Stimulated activated memory B cell treated with anti-CD40 and anti-IgM and Interleukin-4, amounts not matched to agents 10 μg/mL and 1 μg/mL and 100 μg/mL, for 72 hours (primary cell): ENCODE results near the gene ABCA1.

Source experiments
- ATAC-seq: fragments of 150-1000 bp; cut with Tn5 transposase; 2 replicates; pipeline ENCODE4 v1.10.0; 2021
- H3K27ac Mint-ChIP-seq: one replicate; pipeline ENCODE4 v1.8.0; 2022; ENCODE audit warnings: mild to moderate bottlenecking, mixed read lengths
- H3K27me3 Mint-ChIP-seq: one replicate; pipeline ENCODE4 v1.8.0; 2022; ENCODE audit warnings: mixed read lengths
- H3K36me3 Mint-ChIP-seq: one replicate; pipeline ENCODE4 v1.8.0; 2022; ENCODE audit warnings: mixed read lengths
- H3K4me1 Mint-ChIP-seq: one replicate; pipeline ENCODE4 v1.8.0; 2022; ENCODE audit warnings: mixed read lengths
- H3K4me3 Mint-ChIP-seq: one replicate; pipeline ENCODE4 v1.8.0; 2022; ENCODE audit warnings: mild to moderate bottlenecking, moderate library complexity, mixed read lengths
- H3K9me3 Mint-ChIP-seq: one replicate; pipeline ENCODE4 v1.8.0; 2022; ENCODE audit warnings: mixed read lengths

The ABCA1 gene

DNA sequence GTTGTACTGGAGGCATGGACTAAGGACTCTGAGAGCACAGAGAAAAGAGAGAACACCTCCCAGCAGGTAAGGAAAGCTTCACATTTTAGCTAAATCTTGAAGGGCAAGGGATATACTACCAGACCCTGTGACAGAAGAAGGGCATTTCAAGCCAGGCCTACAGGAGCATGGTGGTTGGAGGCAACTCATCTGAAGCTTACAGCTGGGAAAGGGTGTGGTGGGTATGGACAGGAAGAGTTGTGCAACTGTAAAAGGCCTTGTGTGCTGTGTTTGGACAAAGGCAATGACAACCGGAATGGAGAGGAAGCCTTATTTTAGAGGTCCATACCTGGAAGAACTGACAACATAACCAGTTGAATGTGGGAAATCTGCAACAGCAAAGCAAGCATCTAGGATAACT lies 132.9 kb downstream of the ABCA1 start:
- Mint-ChIP-seq H3K4me1 (no peaks in the 10 kb centered on the region), H3K27me3 (no peaks in the 10 kb centered on the region), H3K27ac (no peak overlapping the region), H3K9me3 (no peaks in the 10 kb centered on the region), H3K36me3 (peaks cover 41% of the 10 kb centered on the region), H3K4me3 (no peak overlapping the region)
- no peak for ATAC-seq

DNA sequence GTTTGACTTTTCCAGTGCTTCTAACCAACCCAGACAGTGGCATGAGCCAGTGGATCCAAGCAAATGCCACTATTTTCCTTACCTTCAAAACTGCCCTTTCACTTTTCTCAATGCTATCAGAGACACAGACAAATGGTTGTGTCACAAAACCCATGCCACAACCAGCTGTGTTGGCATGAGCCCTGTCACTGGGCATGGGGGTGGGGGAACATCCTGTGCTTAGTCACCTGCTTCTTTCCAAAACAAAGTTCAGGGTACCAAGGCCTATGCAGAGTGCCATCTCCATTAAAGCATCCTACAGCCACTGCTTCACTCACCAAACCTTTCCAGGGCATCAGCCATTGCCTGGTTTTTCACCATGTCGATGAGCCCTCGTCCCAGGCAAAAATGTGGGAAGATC lies 133.9 kb downstream of the ABCA1 start:
- no peak for ATAC-seq
- Mint-ChIP-seq H3K27me3 (no peaks in the 10 kb centered on the region), H3K4me3 (no peak overlapping the region), H3K4me1 (no peaks in the 10 kb centered on the region), H3K27ac (no peak overlapping the region), H3K36me3 (peaks cover 36% of the 10 kb centered on the region), H3K9me3 (no peaks in the 10 kb centered on the region)

DNA sequence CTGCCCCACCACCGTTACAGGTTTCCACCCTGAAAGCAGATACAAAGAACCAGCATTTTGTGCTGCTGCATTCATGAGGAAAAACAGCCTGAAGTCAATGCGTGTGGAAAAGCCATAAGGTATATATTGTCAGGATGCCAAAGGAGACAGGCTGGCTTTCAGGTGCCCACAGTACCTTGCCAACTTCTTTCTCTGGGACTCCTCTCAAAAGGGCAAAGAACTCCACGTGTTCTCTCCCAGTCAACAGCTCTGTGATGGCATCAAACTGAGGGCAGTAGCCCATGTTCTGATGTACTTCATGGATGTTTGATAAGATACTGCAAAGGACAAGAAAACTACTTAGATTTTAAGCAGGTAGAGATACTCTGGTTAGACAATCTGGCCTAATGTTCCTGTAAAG lies 139.7 kb downstream of the ABCA1 start:
- peaks cover 9% of the 10 kb centered on the region for H3K4me1 Mint-ChIP-seq
- peaks cover 29% of the 10 kb centered on the region for H3K36me3 Mint-ChIP-seq

DNA sequence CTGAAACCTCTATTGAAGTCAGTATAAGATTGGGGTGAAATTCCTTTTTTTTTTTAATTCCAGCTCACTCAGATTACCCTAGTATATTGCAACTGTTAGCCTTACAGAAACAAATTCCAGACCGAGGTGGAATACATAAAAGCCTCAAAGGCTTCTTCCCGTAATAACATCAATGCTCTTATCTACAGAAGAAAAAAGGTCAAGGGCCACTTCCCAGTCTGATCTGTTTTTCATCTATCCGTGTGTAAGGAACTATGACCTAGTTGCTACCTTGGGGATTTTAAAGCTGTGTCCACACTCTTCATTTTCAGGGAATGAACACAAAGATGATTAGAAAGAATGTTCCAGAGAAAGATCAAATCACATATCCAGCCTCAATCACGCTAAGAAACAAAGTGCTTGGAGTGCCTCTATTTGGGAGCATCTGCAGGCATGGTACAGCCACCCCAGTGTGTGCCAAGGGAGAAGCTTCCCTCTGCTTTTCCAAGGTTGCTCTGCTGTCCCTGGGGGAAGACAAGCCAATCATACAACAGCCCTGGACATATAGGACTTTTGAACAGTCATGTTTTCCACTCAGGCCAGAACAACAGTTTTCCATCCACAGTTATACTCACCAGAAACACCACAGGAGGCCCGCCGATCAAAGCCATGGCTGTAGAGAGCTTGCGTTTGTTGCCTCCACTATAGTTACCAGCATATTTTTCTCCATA lies 140.5 kb downstream of the ABCA1 start:
- H3K4me1 Mint-ChIP-seq, result peaks cover 9% of the 10 kb centered on the region
- H3K27ac Mint-ChIP-seq, result no peak overlapping the region
- H3K9me3 Mint-ChIP-seq, result no peaks in the 10 kb centered on the region
- no peak for ATAC-seq
- H3K27me3 Mint-ChIP-seq, result no peaks in the 10 kb centered on the region
- peaks cover 22% of the 10 kb centered on the region for H3K36me3 Mint-ChIP-seq
- H3K4me3 Mint-ChIP-seq, result no peak overlapping the region

More for the DNA sequence above, 139.7 kb downstream of the ABCA1 start:
- no peaks in the 10 kb centered on the region for H3K27me3 Mint-ChIP-seq
- no peak for ATAC-seq
- H3K4me3 Mint-ChIP-seq, result no peak overlapping the region
- H3K9me3 Mint-ChIP-seq, result no peaks in the 10 kb centered on the region
- no peak overlapping the region for H3K27ac Mint-ChIP-seq

DNA sequence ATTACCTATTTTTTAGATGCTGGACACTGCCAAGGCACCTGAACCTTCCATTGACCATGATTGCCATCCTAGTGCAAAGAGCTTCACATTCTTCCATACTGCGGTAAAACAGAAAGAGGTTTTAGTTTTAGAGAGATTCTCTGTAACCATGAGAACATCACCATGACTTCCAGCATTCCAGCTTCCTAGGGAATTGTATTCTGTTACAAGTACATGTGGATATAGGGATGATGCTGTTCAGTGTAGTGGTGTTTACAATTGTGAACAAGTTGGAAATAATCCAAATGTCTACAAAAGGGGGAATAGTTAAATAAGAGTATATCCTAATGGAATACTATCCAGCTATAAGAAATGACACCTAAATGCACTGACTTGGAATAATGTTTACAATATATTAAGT lies 141.7 kb downstream of the ABCA1 start:
- Mint-ChIP-seq H3K4me1 (peaks cover 9% of the 10 kb centered on the region), H3K4me3 (no peak overlapping the region), H3K27me3 (no peaks in the 10 kb centered on the region), H3K9me3 (no peaks in the 10 kb centered on the region), H3K27ac (no peak overlapping the region), H3K36me3 (peaks cover 22% of the 10 kb centered on the region)
- no peak for ATAC-seq

DNA sequence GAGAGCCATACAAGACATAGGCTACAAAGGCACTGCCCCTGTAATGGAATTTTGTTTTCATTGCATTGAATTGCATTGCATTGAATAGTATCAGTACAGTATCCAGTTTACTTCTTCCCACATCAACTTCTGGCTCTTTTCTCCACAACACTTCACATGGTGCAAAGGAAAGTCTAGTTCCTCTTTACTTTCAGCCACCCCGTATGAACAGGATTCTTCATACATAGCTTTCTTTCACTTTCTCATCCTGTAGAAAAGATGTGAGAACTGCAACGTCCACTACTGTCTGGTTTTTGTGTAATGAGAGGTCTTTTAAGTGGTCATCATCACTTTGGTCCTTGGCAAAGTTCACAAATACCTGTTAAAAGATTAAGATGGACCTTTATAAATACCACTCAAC lies 143.9 kb downstream of the ABCA1 start:
- no peaks in the 10 kb centered on the region for H3K9me3 Mint-ChIP-seq
- H3K4me3 Mint-ChIP-seq, result peak overlapping the region; percentile 18
- H3K4me1 Mint-ChIP-seq, result peaks cover 18% of the 10 kb centered on the region
- ATAC-seq, result peak; percentile 62
- H3K36me3 Mint-ChIP-seq, result peaks cover 23% of the 10 kb centered on the region
- H3K27me3 Mint-ChIP-seq, result no peaks in the 10 kb centered on the region
- H3K27ac Mint-ChIP-seq, result peak overlapping the region; percentile 71

DNA sequence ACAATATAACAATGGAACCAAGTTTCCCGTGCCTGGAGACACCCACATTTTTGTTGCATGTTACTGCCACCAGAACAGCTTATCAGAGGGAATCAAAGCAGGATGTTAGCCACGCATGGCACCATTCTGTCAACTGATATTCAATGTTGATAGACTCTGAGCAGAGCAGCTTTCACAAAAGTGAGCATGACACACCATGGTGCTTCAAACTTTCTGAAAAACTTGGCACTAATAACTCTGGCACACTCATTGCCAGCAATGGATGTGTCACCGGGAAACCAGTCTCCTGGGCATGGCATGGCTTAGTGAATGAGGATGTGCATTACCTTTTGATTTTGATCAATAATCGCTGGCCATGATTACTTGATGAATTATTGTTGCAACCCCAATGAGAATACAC lies 144.4 kb downstream of the ABCA1 start:
- Mint-ChIP-seq H3K4me3 (no peak overlapping the region), H3K36me3 (peaks cover 25% of the 10 kb centered on the region), H3K4me1 (peaks cover 18% of the 10 kb centered on the region), H3K9me3 (no peaks in the 10 kb centered on the region), H3K27ac (no peak overlapping the region), H3K27me3 (no peaks in the 10 kb centered on the region)
- ATAC-seq, result no peak

DNA sequence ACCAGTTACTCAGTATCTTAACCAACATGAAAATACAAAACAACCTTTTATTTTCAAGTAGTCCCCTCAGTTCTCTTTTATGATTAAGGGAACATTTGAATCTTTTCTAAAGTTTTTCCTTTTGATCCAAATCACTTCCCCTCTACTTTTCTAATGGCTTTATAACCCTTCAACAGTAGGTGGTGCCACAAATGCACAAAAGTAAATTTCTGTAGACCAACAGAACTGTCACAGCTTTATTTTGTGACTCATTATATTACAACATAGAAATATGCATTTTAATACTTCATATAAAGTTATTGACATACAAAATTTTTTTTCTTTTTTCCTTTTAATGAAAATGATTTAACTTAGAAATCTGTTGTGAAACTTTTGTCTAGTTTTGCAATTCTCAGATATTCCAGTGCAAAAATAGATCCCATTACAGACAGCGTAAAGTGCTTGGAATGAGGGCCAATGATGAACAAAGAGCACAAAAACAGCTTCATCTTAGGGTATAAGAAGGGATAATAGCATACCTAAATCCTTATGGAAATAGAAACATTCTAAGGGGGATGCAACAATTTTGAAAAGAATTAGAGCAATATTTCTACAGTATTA lies 147.1 kb downstream of the ABCA1 start:
- no peak overlapping the region for H3K27ac Mint-ChIP-seq
- ATAC-seq, result no peak

DNA sequence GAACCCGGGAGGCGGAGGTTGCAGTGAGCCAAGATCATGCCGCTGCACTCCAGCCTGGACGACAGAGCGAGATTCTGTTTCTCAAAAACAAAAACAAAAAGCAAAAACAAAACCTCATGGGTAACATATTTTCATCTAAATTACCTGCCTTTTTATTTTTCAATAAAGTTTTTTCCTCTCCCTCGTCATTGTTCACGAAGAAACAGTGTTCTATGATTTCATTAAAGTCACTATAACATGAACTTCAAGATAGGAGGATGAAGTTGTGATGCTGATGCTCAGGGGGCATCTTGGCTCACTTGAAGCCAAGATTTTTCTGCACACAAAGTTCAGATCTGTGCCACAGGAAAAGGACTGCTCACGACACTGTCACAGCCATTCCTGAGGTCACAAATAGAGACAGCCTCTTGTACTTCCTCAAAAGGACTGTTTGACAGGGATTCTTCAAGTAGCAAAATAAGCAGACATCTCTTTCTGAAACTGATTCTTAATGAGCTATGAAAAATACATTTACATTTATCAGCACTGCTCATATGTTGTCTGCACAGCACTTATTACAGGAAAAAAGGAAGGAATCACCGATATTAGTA lies 147.9 kb downstream of the ABCA1 start:
- Mint-ChIP-seq H3K27me3 (no peaks in the 10 kb centered on the region), H3K4me3 (no peak overlapping the region), H3K36me3 (peaks cover 16% of the 10 kb centered on the region), H3K9me3 (no peaks in the 10 kb centered on the region), H3K4me1 (peaks cover 18% of the 10 kb centered on the region), H3K27ac (peak overlapping the region; percentile 9)
- ATAC-seq, result no peak

More for the DNA sequence above, 147.1 kb downstream of the ABCA1 start:
- Mint-ChIP-seq H3K27me3 (no peaks in the 10 kb centered on the region), H3K9me3 (no peaks in the 10 kb centered on the region), H3K4me1 (peaks cover 18% of the 10 kb centered on the region), H3K36me3 (peaks cover 19% of the 10 kb centered on the region), H3K4me3 (no peak overlapping the region)

DNA sequence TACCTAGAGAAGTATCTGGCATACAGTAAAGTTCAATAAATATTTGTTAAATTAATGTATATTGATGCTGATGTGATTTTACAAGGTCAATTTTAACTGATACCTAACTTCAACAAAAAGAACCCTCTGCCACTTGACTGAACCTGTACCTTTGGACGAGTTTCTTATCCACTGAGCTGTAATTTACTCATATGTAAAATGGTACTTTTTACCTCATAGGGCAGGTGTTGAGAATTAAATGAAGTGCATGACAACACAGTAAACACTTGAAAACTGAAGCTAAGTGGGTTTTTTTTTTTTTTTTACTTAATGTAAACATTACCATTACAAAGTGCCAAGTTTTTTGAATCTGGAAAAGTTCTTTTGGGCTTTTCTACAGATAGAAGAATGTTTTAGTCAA lies 148.6 kb downstream of the ABCA1 start:
- Mint-ChIP-seq H3K9me3 (no peaks in the 10 kb centered on the region), H3K36me3 (peaks cover 16% of the 10 kb centered on the region), H3K4me1 (peaks cover 16% of the 10 kb centered on the region), H3K27ac (no peak overlapping the region), H3K4me3 (no peak overlapping the region), H3K27me3 (no peaks in the 10 kb centered on the region)
- ATAC-seq, result no peak

DNA sequence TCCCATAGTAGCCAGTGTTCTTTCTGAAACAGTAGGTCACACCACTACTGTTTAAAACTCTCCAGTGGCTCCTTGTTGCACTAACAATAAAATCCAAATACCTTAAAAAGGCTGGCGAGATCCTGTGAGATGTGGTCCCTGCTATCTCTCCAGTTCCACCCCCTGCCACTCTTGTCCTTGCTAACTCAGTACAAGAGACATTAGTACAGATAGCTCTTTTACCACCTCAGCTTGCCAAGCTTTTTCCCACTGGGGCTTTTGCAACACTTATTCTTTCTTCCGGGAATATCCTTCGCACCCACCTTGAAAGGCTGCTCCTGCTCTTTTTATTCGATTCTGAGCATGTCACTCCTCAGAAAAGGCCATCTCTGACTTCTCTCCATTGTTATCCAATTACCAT lies 149.2 kb downstream of the ABCA1 start:
- H3K9me3 Mint-ChIP-seq, result no peaks in the 10 kb centered on the region
- ATAC-seq, result no peak
- H3K27ac Mint-ChIP-seq, result no peak overlapping the region
- peaks cover 16% of the 10 kb centered on the region for H3K36me3 Mint-ChIP-seq
- H3K27me3 Mint-ChIP-seq, result no peaks in the 10 kb centered on the region
- H3K4me1 Mint-ChIP-seq, result peaks cover 11% of the 10 kb centered on the region
- no peak overlapping the region for H3K4me3 Mint-ChIP-seq

DNA sequence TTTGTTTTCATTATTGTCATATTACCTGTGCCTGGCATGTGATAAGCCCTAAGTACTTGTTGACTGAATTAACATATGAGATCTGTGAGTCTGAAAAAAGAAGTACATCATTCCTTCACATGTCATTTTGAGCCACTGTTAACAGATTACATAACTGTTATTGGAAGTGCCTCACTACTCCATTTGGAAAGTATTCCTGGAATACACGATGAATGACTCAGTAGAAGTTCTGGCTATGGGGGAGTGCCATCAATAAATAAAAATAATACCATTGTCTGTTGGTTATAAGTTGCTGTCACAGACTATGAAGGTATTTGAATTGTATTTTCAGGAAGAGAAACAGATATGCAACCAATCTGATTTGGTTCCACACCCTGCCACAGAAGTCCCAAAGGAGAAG lies 151.2 kb downstream of the ABCA1 start:
- no peak for ATAC-seq
- Mint-ChIP-seq H3K27me3 (no peaks in the 10 kb centered on the region), H3K9me3 (no peaks in the 10 kb centered on the region), H3K4me3 (no peak overlapping the region), H3K4me1 (peaks cover 24% of the 10 kb centered on the region), H3K36me3 (peaks cover 18% of the 10 kb centered on the region), H3K27ac (no peak overlapping the region)

DNA sequence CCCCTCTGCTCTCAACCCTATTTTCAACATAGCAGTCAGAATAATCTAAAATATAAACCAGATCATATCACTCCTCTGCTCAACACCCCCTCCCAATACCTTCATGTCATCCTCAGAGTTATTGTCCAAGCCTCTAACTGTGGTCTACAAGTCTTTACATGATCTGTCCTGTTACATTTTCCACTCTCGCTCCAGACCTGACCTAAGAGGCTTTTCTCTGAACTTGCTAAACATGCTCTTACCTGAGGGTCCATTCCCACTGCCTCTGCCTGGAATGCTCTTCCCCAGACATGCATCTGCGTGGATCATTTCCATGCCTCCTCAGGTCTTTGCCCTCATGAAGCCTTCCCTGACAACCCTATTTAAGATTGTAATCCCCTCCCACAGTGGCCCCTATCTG lies 152.0 kb downstream of the ABCA1 start:
- peaks cover 31% of the 10 kb centered on the region for H3K4me1 Mint-ChIP-seq
- no peaks in the 10 kb centered on the region for H3K9me3 Mint-ChIP-seq
- no peak for ATAC-seq
- H3K36me3 Mint-ChIP-seq, result peaks cover 26% of the 10 kb centered on the region
- no peak overlapping the region for H3K4me3 Mint-ChIP-seq
- no peak overlapping the region for H3K27ac Mint-ChIP-seq
- H3K27me3 Mint-ChIP-seq, result no peaks in the 10 kb centered on the region

DNA sequence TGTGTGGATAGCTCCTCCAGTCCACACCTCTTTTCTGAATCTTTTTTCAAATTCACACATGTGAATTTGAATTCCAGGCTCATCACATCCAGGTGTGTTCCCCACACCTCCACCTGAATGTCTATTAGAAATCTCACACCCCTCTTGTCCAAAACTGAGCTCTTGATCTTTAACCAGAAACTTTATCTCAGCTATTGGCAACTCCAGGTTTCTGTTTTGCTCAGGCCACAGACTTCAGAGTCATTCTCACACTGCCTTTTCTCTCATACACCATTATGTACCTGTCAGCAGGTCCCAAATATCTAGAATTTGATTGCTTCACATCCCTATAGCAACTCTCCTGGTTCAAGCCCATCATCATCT lies 152.4 kb downstream of the ABCA1 start:
- H3K4me1 Mint-ChIP-seq, result peaks cover 27% of the 10 kb centered on the region
- ATAC-seq, result peak; percentile 82

DNA sequence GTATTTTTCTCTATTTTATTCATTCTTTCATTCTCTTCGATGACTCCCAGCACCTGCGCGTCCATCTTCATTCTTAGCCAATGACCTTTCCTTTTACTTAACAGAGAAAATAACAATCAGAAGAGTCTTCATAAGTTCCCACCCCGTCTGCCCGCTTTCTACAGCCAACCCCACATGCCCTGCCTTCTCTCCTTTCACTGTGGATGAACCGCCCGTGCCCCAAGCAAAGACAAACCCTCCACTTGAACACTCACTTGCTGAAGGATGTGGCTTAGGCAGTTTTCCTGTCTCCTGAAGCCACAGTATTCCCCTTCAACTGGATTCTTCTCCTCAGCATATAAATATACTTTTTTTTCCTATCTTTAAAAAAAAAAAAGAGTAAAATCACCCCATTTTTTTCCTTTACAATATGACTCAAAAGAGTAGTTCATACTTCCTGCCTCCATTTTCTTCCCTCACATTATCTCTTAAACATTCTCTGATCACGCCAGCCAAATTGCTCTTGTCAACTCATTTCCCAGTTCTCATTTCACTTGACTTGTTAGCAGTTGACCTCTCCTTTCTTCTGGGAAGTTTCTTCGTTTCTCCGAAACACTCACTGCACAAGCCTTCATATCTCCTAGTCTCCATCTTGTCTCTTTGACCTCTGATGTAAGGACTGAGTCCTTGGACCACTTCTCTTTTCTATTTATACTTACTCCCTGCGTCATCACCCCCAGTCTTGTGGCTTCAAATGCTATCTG lies 153.0 kb downstream of the ABCA1 start:
- Mint-ChIP-seq H3K4me1 (peaks cover 25% of the 10 kb centered on the region), H3K9me3 (no peaks in the 10 kb centered on the region)
- ATAC-seq, result peak; percentile 98

More for the DNA sequence above, 152.4 kb downstream of the ABCA1 start:
- H3K36me3 Mint-ChIP-seq, result peaks cover 30% of the 10 kb centered on the region
- no peaks in the 10 kb centered on the region for H3K27me3 Mint-ChIP-seq
- H3K4me3 Mint-ChIP-seq, result no peak overlapping the region
- H3K27ac Mint-ChIP-seq, result no peak overlapping the region
- no peaks in the 10 kb centered on the region for H3K9me3 Mint-ChIP-seq

More for the DNA sequence above, 153.0 kb downstream of the ABCA1 start:
- H3K27ac Mint-ChIP-seq, result no peak overlapping the region
- H3K36me3 Mint-ChIP-seq, result peaks cover 32% of the 10 kb centered on the region
- H3K27me3 Mint-ChIP-seq, result no peaks in the 10 kb centered on the region
- no peak overlapping the region for H3K4me3 Mint-ChIP-seq
